CD4-positive, alpha-beta T cell treated with Interleukin-17A for 1 hour (primary cell): Measurements from ENCODE around the gene PLG.
"Not testable (repeated sequence)": the region's sequence is repeated elsewhere in the genome, so short reads cannot be mapped to it uniquely, and the experiment has no call there.

Experiments
- DNase-seq: peaks from one replicate; pipeline ENCODE4 v3.0.0-alpha.2; 2020

Gene PLG

DNA sequence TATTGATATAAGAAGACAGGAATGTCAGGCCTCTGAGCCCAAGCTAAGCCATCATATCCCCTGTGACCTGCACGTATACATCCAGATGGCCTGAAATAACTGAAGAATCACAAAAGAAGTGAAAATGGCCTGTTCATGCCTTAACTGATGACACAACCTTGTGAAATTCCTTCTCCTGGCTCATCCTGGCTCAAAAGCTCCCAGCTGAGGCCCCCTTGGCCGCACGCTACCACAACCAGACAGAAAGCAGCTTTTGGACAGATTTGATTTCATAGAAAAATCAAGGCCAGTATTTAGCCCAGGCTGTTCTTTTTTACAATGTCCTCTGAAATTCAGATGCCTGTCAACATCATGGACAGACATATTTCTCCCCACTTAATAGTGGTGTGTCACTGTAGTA lies 78.6 kb downstream of the PLG start:
- DNase-seq, result not testable (repeated sequence)

DNA sequence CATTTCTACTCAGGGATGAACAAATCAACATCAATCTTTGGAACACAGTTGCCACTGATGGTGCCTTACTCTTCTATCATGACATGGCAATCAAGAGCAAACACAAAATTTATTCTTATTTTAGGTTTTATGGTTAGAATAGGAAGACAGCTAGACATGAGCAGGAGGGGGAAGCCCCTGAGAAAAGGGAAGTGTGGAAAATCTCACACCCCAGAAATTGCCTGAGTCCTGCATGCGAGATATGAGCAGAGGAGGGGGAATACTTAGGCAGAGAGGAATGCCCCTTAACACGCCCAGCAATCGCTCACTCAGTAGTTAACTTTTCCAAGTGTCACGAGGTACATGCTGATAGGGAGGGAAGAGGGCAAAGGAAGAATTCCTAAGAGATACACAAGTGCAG lies 79.3 kb downstream of the PLG start:
- no peak for DNase-seq

DNA sequence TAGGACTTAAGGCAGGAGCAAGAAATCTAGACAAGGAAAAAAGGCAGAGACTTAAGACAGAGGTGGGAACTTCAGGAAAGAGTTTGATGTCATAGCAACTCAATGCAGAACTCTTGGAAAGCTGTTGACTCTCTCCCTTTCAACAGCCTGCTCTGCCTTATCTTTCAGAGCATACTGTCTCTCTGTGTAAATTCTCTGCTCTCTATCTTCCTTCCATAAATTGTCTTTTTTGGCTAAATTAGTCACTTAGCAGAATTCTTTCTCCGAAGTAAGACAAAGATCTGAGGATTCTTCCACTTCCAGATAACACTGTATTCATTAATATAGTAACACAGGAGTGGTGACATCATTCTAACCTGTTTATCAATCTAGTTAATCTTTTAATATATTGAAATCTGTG lies 80.2 kb downstream of the PLG start:
- DNase-seq, result no peak

- DNase-seq, result no peak
These were observed 81.7 kb downstream of the PLG start for GRCh38 chr6:160783741-160784140.

DNA sequence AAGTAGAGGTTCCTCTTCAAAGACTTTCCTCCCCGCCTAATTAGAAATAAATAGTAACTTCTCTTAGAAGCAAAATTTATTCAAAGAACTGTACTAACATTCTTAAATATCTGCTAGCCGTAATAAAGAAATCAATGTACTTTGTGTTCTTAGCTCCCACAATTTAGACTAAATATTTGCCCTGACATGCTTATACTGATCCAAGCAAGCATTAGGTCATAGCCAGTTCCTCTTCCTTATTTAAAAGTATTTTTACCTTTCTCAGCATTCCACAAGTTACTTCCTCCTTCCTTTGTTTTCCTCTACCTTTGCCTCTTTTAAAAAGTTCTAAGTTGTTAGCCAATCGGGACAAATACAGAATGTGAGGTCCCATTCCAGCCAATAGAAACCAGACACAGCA lies 86.1 kb downstream of the PLG start:
- DNase-seq, result not testable (repeated sequence)

- no peak for DNase-seq
These were observed 86.8 kb downstream of the PLG start for GRCh38 chr6:160788806-160789205.

DNA sequence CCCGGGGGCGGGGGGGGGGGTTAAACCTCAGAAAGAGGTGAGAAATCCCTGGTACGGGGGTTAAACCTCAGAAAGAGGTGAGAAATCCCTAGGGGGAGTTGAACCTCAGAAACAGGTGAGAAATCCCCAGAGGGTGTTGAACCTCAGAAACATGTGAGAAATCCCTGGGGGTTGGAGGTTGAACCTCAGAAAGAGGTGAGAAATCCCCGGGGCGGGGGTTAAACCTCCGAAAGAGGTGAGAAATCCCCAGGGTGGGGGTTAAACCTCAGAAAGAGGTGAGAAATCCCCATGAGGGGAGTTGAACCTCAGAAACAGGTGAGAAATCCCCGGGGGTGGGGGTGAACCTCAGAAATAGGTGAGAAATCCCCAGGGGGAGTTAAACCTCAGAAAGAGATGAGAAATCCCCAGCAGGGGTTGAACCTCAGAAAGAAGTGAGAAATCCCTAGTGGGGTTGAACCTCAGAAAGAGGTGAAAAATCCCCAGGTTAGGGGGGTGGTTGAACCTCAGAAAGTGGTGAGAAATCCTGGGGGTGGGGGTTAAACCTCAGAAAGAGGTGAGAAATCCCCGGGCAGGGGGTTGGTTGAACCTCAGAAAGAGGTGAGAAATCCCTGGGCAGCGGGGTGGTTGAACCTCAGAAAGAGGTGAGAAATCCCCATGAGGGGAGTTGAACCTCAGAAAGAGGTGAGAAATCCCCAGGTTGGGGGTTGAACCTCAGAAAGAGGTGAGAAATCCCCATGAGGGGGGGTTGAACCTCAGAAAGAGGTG lies 87.4 kb downstream of the PLG start:
- DNase-seq, result peak; percentile 16

- DNase-seq, result no peak
These were observed 88.2 kb downstream of the PLG start for GRCh38 chr6:160790028-160790792.

DNA sequence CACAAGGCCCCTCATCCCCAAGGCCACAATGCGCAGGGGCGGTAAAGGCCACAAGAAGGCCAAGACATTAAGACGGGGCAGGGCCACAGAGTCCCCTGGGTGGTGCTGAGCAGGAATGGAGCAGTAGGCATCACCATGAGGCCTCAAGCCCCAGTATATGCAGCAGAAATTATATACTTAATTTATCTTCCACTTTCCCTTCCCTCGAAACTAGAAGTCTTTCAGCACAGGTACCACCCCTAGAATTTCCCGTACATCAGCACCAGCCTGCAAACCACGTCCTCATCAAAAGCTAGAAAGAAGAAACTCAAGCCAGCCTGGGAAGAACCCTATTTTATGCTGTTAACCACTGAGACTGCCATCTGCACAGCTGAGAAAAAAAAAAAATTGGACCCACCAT lies 89.4 kb downstream of the PLG start:
- DNase-seq, result no peak

DNA sequence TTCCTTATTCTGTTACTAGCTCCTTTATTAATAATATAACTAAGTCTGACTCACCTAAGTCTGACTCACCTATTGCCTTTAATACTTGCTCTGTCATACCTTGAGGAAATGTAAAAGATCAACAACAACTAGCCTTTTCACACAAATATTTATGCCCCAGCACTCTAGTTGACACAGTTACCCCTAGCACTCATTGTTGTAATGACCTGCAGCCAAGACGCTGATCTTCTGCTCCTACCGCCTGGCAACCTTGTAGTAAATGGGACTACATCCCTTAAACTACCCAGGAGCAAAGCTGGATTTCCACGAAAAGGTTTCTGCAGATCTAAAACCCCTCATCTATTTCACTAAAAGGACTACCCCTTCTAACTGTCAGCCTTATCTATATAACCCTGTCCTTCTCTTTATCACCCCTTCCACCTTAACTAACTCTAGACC lies 90.0 kb downstream of the PLG start:
- no peak for DNase-seq

DNA sequence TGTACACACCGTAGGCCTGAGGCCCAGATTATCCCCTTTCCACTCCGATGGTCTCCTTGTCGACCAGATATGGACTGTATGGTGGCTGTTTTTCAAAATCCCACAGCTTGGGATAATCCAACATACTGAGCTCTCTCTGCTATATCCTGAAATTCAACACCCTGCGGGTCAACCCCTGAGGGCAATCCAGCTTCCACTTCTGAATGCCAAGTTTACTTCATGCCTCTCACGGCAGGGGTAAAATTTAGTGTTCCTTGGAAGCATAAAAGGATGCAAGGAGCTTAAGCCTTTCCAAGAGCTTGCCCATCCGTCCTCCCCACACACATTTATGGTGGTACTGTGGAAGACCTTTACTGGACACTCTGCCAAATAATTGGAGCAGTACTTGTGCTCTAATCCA lies 90.7 kb downstream of the PLG start:
- DNase-seq, result no peak

DNA sequence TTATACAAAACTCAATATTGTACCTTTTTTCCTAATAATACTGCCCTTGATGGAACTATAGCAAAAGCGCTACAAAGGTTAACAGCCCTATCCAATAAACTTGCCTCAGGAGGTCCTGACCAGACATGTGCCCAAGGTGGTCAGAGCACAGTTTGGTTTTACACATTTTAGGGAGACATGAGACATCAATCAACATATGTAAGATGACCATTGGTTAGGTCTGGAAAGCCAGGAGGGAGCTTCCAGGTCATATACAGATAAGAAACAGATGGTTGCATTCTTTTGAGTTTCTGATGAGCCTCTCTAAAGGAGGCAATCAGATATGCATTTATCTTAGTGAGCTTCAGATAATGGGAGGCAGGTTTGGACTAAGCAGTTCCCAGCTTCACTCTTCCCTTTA lies 91.6 kb downstream of the PLG start:
- DNase-seq, result no peak

DNA sequence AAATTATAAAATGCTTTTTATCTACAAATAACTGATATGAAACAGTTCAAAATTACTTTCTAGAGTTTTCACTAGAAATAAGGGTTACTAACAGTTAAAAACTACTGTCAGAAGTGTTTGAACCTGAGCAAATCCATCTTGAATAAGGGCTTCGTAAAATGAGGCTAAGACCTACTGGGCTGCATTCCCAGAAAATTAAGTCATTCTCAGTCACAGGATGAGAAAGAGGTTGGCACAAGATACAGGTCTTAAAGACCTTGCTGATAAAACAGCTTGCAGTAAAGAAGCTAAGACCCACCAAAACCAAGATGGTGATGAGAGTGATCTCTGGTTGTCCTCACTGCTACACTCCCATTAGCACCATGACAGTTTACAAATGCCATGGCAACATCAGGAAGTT lies 93.7 kb downstream of the PLG start:
- DNase-seq, result no peak

DNA sequence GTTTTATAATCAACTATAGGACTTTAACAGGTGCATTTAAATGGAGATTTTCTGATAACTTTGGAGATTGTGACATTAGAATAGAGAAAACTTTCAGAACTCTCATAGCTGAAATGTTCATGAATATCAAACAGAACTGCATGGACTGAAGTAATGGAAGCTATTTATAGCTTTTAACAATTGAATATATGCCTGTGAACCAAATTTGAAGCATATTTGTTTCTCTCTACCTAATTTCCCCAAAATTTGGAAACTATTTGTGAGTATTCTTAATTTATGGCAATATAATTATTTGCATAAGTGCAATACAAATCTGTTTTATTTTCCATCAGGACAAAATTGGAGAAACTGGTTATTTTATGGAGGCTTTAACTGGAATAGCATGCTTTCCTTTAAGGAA lies 96.6 kb downstream of the PLG start:
- no peak for DNase-seq

DNA sequence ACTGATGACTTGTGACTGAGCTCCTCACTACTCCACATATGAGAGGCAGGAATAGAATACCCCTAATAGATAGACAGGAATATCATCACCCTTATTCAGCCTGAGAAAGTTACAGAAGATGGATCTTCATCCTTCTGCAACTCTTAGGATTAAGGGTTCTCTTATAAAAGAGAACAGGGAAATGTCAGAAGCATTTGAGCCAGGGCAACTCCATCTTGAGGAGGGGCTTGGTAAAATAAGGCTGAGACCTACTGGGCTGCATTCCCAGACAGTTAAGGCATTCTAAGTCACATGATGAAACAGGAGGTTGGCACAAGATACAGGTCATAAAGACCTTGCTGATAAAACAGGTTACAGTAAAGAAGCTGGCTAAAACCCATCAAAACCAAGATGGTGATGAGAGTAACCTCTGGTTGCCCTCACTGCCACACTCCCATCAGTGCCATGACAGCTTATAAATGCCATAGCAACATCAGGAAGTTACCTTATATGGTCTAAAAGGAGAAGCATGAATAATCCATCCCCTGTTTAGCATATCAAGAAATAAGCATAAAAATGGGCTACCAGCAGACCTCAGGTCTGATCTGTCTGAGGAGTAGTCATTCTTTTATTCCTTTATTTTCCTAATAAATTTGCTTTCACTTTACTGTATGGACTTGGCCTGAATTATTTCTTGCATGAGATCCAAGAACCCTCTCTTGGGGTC lies 97.9 kb downstream of the PLG start:
- no peak for DNase-seq

GRCh38 chr6:160801418-160801817 lies 99.4 kb downstream of the PLG start:
- no peak for DNase-seq

- DNase-seq, result not testable (repeated sequence)
These were observed 100.0 kb downstream of the PLG start for GRCh38 chr6:160802049-160802448.
